Kidney (tissue), 22 donors: ENCODE data around the gene PHOSPHO2. TPM values are rescaled to one million over a fixed set of nuclear protein-coding genes. Genes with fewer than 3 reads are reported as not detected.

Experiments
- DNase-seq, 5 donors: peaks; one replicate each; pipeline ENCODE4 v3.0.0-alpha.2; 2013 to 2020
- FAIRE-seq: peaks from 2 replicates; lab custom pipeline; 2012; peaks lifted over from hg19 to GRCh38; lab: Jason Lieb, UNC
- H3K27ac ChIP-seq, 2 donors: one replicate each; pipeline ENCODE4 v1.7.0; 2013; ENCODE audit warnings: low read depth in 2 of 2, low read length in 2 of 2, inconsistent platforms in 1 of 2
- H3K27me3 ChIP-seq: one replicate; pipeline ENCODE4 v1.7.1; 2013; ENCODE audit warnings: low read length, inconsistent platforms; ENCODE audit not compliant: control insufficient read depth, insufficient read depth
- H3K36me3 ChIP-seq, 3 donors: one replicate each; pipeline versions ENCODE4 v1.7.0 to v1.7.1; 2013; ENCODE audit warnings: low read length in 3 of 3, control low read depth in 1 of 3, inconsistent platforms in 1 of 3; ENCODE audit not compliant: insufficient read depth in 3 of 3, control insufficient read depth in 2 of 3
- H3K4me1 ChIP-seq, 3 donors: one replicate each; pipeline versions ENCODE4 v1.7.0 to v1.7.1; 2013; ENCODE audit warnings: low read length in 3 of 3, inconsistent platforms in 1 of 3, low read depth in 1 of 3; ENCODE audit not compliant: control insufficient read depth in 2 of 3, insufficient read depth in 2 of 3
- H3K4me3 ChIP-seq, 3 donors: one replicate each; pipeline versions ENCODE4 v1.7.0 to v1.8.1; 2013; ENCODE audit warnings: low read length in 3 of 3, control low read depth in 1 of 3, inconsistent platforms in 1 of 3
- H3K9ac ChIP-seq, 3 donors: one replicate each; pipeline versions ENCODE4 v1.7.0 to v1.7.1; 2013; ENCODE audit warnings: low read length in 3 of 3, control low read depth in 1 of 3, inconsistent platforms in 1 of 3
- H3K9me3 ChIP-seq, 3 donors: one replicate each; pipeline versions ENCODE4 v1.7.0 to v1.7.1; 2013; ENCODE audit warnings: low read length in 3 of 3, control low read depth in 1 of 3, inconsistent platforms in 1 of 3; ENCODE audit not compliant: control insufficient read depth in 2 of 3, insufficient read depth in 1 of 3
- CTCF ChIP-seq: IDR thresholded peaks from 3 replicates; pipeline ENCODE4 v1.5.1; 2012; ENCODE audit warnings: mild to moderate bottlenecking, moderate library complexity, borderline replicate concordance; ENCODE audit not compliant: insufficient read depth; ENCODE audit errors: extremely low read depth
- intact Hi-C: fragments of 100-400 bp; cut with DNase I; formaldehyde crosslinking; loops from one replicate; pipeline ENCODE4 v1.11.1; 2022
- long read RNA-seq, 10 donors: library from polyadenylated mRNA in 1 of 10; unstranded in 1 of 10; transcript quantifications; one replicate each; pipeline ENCODE4 v2.0.0 and lab custom pipeline, GENCODE V29; 2021 to 2026
- polyA plus RNA-seq: library from polyadenylated mRNA; stranded (reverse); fragments of 350-450 nt; fragmentation: Illumina TruSeq; extraction: RNeasy Lipid Tissue Mini Kit (QIAGEN cat#74804); gene quantifications from one replicate; pipeline ENCODE4 v1.2.3, GENCODE V29; 2014; ENCODE audit warnings: low read depth, low replicate concordance; ENCODE audit not compliant: insufficient read depth
- total RNA-seq: library from RNA; stranded (reverse); fragmentation: NEBNext Ultra II Directional; extraction: Animal tissue kit (Norgen Biotek cat#: 25700); gene quantifications from one replicate; pipeline ENCODE4 v1.2.1, GENCODE V29; 2021
- donor health status: control.
- donor health status: control.
- donor health status: control.
- donor health status: control.
- donor health status: control.
- donor health status: DM: yes; HTN: yes; CAD: no.
- donor health status: Normal renal cell carcinoma (clear cell type).

The PHOSPHO2 gene
- 7.5 TPM for total RNA-seq
- 4.5 TPM for polyA plus RNA-seq
- long read RNA-seq, donor 1, partial matches to known transcripts = 0 of 1 reads
- long read RNA-seq, donor 1, other reads (novel, unspliced or antisense) = 0 of 1 reads
- long read RNA-seq, donor 2, partial matches to known transcripts = 6 of 11 reads
- long read RNA-seq, donor 2, other reads (novel, unspliced or antisense) = 0 of 11 reads
- long read RNA-seq, donor 3, transcript PHOSPHO2-201 (4 exons, 1,125 nt) = major isoform, 5 of 6 reads
- long read RNA-seq, donor 3, partial matches to known transcripts = 0 of 6 reads
- long read RNA-seq, donor 3, other reads (novel, unspliced or antisense) = 0 of 6 reads
- long read RNA-seq, donor 4, partial matches to known transcripts = 0 of 4 reads
- long read RNA-seq, donor 4, other reads (novel, unspliced or antisense) = 0 of 4 reads
- long read RNA-seq, donor 5 = 0 reads
- long read RNA-seq, donor 6, transcript PHOSPHO2-201 (4 exons, 1,125 nt) = major isoform, 6 of 8 reads
- long read RNA-seq, donor 6, partial matches to known transcripts = 0 of 8 reads
- long read RNA-seq, donor 6, other reads (novel, unspliced or antisense) = 0 of 8 reads
- long read RNA-seq, donor 7, transcript PHOSPHO2-201 (4 exons, 1,125 nt) = major isoform, 5 of 7 reads
- long read RNA-seq, donor 7, partial matches to known transcripts = 1 of 7 reads
- long read RNA-seq, donor 7, other reads (novel, unspliced or antisense) = 0 of 7 reads
- long read RNA-seq, donor 8, partial matches to known transcripts = 0 of 1 reads
- long read RNA-seq, donor 8, other reads (novel, unspliced or antisense) = 0 of 1 reads
- long read RNA-seq, donor 9, partial matches to known transcripts = 0 of 1 reads
- long read RNA-seq, donor 9, other reads (novel, unspliced or antisense) = 0 of 1 reads
- long read RNA-seq, donor 10, transcript PHOSPHO2-201 (4 exons, 1,125 nt) = major isoform, 5 of 5 reads
- long read RNA-seq, donor 10, partial matches to known transcripts = 0 of 5 reads
- long read RNA-seq, donor 10, other reads (novel, unspliced or antisense) = 0 of 5 reads

GRCh38 chr2:169694113-169694893, at the start of gene PHOSPHO2, which contains the start of gene CFAP210:
Gene PHOSPHO2 (plus strand): TSS chr2:169694469. CDS start chr2:169700972, 6,503 bp downstream.
Gene CFAP210 (minus strand): TSS chr2:169694405. CDS start chr2:169694327, 78 bp downstream.
- H3K4me1 ChIP-seq = peaks cover 0 to 11% (median 2%) of the 10 kb centered on the region in 3 donors
- H3K27ac ChIP-seq = peak within 1 kb of the TSS; percentile 62 to 64
- H3K36me3 ChIP-seq = peaks cover 0 to 4% (median 0%) of the 10 kb centered on the region in 3 donors
- H3K9ac ChIP-seq = peak within 1 kb of the TSS; percentile 41 to 97 (median 74)
- intact Hi-C loops = no loop called here
- no peak for TF ChIP-seq CTCF
- FAIRE-seq = peak; percentile 69
- peak; percentile 98 to 100 (median 98) for DNase-seq
- H3K27me3 ChIP-seq = no peaks in the 10 kb centered on the region
- no peaks in the 10 kb centered on the region for H3K9me3 ChIP-seq
- peak within 1 kb of the TSS; percentile 92 to 96 (median 94) for H3K4me3 ChIP-seq

- H3K36me3 ChIP-seq = no peaks in the 10 kb centered on the region
- intact Hi-C loops = no loop called here
- no peak for FAIRE-seq
- no peak overlapping the region for H3K27ac ChIP-seq
- no peaks in the 10 kb centered on the region for H3K27me3 ChIP-seq
- no peaks in the 10 kb centered on the region for H3K9me3 ChIP-seq
- TF ChIP-seq CTCF = no peak
- DNase-seq = no peak
- no peaks in the 10 kb centered on the region for H3K4me1 ChIP-seq
- no peak overlapping the region for H3K9ac ChIP-seq
- H3K4me3 ChIP-seq = no peak overlapping the region
These were observed 46.8 kb upstream of the PHOSPHO2 start for GRCh38 chr2:169647496-169647895.

- intact Hi-C loops = no loop called here
- DNase-seq = no peak
- Histone ChIP-seq H3K27ac (no peak overlapping the region), H3K9ac (no peak overlapping the region), H3K9me3 (no peaks in the 10 kb centered on the region), H3K27me3 (no peaks in the 10 kb centered on the region), H3K4me1 (no peaks in the 10 kb centered on the region), H3K4me3 (no peak overlapping the region), H3K36me3 (no peaks in the 10 kb centered on the region)
- FAIRE-seq = no peak
- TF ChIP-seq CTCF = no peak
These were observed 45.0 kb upstream of the PHOSPHO2 start for GRCh38 chr2:169649278-169649677.
